ENCODE results near the gene F8.
"Not testable (repeated sequence)": the region's sequence is repeated elsewhere in the genome, so short reads cannot be mapped to it uniquely, and the experiment has no call there.

Gene F8

DNA sequence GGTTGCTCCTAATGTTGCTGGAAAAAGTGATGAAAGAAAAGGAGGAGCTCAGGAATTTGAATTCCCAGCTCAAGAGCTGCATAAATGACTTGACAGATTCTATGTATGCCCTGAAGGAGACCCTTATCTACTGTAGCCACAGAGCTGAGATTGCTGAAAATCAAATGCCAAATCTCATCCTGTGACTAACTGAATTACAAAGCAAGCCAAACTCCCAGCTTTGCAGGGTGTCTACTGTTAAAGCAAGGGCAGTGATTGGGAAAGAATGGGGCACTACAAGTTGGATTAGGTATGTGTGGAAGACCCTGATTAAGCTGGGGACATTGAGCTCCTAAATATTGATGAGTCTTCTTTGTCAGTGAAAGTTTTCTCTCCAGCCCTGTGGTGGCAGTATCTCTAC is 167.3 kb downstream of the F8 start:
- no peak for DNase-seq

DNA sequence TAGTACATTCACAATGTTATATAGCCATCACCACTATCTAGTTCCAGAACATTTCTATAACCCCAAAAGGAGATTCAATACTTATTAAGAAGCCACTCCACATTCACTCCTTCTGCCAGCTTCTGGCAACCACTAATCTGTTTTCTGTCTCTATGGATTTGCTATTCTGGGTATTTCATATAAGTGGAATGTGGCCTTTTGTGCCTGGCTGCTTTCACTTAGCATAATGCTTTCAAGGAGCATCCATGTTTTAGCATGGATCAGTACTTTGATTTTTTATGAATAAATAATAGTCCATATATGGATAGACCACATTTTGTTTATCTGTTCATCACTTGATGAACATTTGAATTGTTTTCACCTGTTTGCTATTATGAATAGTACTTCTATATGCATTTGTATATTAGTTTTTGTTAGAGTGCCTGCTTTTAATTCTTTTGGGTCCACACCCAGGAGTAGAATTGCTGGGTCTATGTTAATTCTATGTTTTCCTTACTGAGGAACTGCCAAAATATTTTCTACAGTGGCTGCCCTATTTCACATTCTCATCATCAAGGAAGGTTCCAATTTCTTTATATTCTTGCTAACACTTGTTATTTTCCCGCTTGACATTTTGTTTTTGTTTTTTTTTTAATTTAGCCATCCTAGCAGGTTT is 171.4 kb downstream of the F8 start:
- no peak for DNase-seq

GRCh38 chrX:154840856-154841255 is 181.7 kb downstream of the F8 start:
- DNase-seq = peak; percentile 51

DNA sequence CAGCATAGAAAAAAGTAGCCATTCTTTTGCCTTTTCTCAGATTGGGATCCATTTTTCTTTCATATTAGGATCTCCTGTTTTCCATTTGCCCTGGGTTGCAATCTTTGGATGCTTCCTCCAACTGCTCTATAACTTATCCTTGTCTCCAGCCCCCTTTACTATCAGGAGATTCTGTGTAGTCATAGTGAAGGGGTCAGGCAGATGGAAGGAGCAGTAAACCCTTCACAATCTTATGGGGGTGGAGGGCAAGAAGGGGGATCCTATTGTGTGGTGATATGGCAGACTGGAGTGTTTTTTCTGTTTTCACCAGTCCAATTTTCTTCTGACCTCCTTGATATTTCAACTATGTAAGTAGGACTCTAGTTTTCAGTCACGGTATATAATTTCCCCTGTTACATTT is 186.4 kb downstream of the F8 start:
- DNase-seq = no peak

- no peak for DNase-seq
Observed at GRCh38 chrX:154834562-154834961, 188.0 kb downstream of the F8 start, which contains the start of gene SMIM9. TSS of gene SMIM9 (minus strand) at chrX:154834662. CDS start at chrX:154830856, 3,806 bp downstream.

DNA sequence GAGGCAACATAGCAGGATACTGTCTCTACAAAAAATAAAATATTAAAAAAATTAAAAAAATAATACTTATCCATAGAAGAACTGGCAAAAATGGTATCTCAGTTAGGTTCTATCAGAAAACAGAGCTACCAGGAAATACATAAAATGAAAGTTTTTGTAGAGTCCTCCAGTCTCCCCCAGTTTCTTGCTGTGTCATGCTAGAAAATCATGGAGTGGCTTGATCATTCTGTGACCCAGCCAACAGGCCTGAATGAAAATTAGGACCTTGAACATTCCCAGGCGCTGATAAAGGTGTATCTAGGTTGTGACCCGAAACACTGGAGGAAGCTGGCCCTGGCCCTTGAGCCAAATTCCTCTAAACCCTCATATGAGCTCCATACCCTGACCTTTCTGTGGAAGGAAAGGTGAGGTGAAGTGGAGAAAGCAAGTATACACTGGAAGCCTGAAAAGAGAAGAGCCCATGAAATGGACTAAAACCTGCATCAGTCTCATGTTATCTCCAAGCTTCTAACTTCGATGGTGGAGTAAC is 188.7 kb downstream of the F8 start:
- no peak for DNase-seq

- no peak for DNase-seq
Observed at GRCh38 chrX:154829926-154830442, 192.5 kb downstream of the F8 start.

DNA sequence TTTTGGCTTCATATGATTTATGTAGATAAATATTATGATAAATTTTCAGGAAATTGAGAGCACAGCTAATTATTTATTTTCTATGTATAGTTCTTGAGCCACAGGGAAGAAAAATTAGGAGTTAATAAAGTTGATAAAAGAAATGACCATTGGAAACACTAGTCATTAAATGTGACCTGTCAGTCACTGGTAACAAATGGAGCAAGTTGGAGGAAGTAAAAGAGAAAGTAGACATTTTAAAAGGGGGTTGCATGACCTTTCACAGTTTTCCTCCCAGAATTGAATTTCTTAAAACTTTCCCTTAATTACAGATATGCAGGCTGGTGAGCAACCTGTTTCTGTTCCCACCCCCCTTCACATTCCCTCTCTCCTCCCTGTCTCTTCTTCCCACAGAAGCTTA is 193.4 kb downstream of the F8 start:
- DNase-seq = no peak

- no peak for DNase-seq
Observed at GRCh38 chrX:154828016-154828408, 194.5 kb downstream of the F8 start.

- peak; percentile 17 for DNase-seq
Observed at GRCh38 chrX:154827194-154828015, 195.1 kb downstream of the F8 start.

GRCh38 chrX:154825586-154825985 is 196.9 kb downstream of the F8 start:
- not testable (repeated sequence) for DNase-seq

- no peak for DNase-seq
Observed at GRCh38 chrX:154824638-154825037, 197.9 kb downstream of the F8 start.

DNA sequence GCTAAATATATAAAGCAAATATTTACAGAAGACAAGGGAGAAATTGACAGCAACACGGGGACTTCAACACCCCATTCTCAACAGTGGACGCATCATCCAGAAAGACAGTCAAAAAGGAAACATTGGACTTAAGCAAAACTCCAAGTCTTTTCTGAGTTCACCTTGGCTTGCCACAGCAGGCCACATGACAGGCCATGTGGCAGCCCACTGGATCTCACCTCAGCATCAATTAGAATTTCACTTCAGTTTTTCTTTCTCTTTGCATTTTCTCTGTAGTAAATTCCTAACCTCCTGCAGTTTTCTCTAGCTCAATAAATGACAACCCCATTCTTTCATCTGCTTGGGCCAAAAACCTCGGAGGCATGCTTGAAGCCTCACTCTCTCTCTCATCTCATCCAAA is 200.5 kb downstream of the F8 start:
- DNase-seq = no peak

DNA sequence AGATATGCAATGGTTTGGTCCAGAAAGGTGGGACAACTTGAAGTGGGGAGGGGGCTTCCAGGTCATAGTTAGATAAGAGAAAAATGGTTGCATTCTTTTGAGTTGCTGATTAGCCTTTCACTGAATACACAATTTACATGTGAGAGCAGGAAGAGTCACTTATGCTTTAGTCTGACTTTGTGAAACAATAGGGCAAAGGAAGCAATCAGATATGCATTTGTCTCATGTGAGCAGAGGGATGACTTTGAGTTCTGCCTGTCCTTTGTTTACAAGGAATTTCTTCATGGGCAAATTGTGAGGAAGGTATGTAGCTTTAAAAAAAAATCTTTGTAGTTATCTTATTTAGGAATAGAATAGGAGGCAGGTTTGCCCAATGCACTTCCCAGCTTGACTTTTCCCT is 201.0 kb downstream of the F8 start:
- DNase-seq = no peak

- no peak for DNase-seq
Observed at GRCh38 chrX:154819771-154820341, 202.7 kb downstream of the F8 start.

GRCh38 chrX:154818916-154819770 is 203.4 kb downstream of the F8 start:
- no peak for DNase-seq

- not testable (repeated sequence) for DNase-seq
Observed at GRCh38 chrX:154817048-154817618, 205.4 kb downstream of the F8 start.

- not testable (repeated sequence) for DNase-seq
Observed at GRCh38 chrX:154816326-154816898, 206.1 kb downstream of the F8 start.

DNA sequence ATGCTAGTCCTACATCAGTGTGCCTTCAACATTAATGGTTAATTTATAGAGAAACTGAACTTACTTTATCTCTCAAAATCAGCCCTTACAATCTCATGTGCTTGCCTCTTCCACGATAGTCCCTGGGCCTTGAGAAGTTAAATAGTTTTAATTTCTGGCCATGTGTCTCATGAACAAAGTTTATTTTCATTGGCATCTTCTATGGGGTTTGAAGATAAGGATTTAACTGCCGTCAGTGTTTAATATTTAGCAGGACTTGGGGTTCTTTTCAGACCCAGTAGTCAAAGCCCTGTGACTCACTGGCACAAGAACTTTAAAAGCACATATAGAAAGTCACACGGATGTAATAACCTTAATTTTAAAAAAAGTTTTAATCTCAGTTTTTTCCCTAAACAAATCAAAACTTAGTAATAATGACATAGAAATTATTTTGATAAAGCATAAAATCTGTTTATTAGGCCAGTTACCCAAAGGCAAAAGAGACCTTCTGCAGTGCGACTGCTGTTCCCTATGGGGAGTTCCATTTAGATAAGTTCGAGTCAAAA is 207.2 kb downstream of the F8 start:
- no peak for DNase-seq

DNA sequence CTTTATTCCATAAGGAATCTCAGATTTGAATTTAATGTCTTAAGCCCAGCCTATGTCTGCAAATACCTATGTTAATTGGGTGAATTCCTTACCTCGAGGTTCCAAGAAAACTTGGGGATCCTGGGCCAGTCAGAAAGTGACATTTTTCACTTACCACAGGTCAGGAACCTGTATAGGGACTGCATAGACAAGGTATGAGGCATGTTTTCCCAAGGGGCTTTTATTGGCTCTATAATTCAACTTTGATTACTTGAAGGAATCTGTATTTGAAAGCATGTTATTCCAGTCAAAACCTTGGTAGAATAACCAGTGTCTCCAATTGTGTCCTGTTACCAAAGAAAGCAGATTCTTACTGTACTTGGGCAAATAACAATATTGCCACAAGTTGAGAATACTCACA is 208.7 kb downstream of the F8 start:
- no peak for DNase-seq

DNA sequence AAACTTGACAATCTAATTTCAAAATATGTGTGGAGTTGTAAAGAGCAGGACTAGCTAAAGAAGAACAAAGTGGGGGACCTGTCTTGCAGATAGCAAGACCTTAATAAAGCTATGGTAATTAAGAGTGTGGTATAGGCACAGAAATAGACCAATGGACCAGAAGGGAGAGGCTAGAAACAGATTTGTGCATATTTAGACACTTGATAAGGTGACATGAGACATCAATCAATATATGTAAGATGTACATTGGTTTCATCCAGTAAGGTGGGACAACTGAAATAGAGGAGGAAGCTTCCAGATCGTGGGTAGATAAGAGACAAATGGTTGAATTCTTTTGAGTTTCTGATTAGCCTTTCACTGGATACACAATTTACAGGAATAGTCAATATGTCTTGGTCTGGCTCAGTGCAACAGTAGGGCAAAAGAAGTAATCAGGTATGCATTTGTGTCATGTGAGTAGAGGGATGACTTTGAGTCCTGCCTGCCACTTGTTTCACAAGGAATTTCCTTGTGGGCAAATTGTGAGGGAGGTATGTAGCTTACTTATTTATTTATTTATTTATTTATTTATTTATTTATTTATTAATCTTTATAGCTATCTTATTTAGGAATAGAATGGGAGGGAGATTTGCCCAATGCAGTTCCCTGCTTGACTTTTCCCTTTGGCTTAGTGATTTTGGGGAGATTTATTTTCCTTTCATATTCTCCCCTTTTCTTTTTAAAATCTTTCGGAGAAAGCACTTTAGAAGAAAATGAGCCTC is 210.0 kb downstream of the F8 start:
- DNase-seq = no peak
